Measurements from ENCODE around the gene AHRR.

Gene AHRR

GRCh38 chr5:463301-463700 is 141.8 kb downstream of the AHRR start:
- Histone ChIP-seq H3K4me1 (ENCODE audit: control insufficient read depth, insufficient read depth, low read length, poor library complexity, severe bottlenecking) (peaks cover 3% of the 10 kb centered on the region), H3K9me3 (ENCODE audit: control insufficient read depth, low read length) (no peaks in the 10 kb centered on the region), H3K27ac (ENCODE audit: low read depth, low read length, severe bottlenecking) (no peak overlapping the region), H3K36me3 (ENCODE audit: control insufficient read depth, insufficient read depth, low read length) (peaks cover 48% of the 10 kb centered on the region), H3K4me3 (ENCODE audit: extremely low read depth, insufficient read depth, low read length, poor library complexity, severe bottlenecking) (no peak overlapping the region)
- WGBS, 2 experiments (ENCODE audit: insufficient coverage in 2 of 2), result 82 to 94% methylated on average over 5 to 6 of the region's 7 CpGs

- 94 to 95% methylated on average over 12 to 17 of the region's 18 CpGs for WGBS, 2 experiments (ENCODE audit: insufficient coverage in 2 of 2)
- H3K9me3 ChIP-seq (ENCODE audit: control insufficient read depth, low read length), result no peaks in the 10 kb centered on the region
Measured at GRCh38 chr5:463952-464351, 142.4 kb downstream of the AHRR start.

GRCh38 chr5:464446-464842 is 142.9 kb downstream of the AHRR start:
- no peaks in the 10 kb centered on the region for H3K9me3 ChIP-seq (ENCODE audit: control insufficient read depth, low read length)
- WGBS, 2 experiments (ENCODE audit: insufficient coverage in 2 of 2), result 95 to 96% methylated on average over 19 of the region's 19 CpGs
- H3K4me3 ChIP-seq (ENCODE audit: extremely low read depth, insufficient read depth, low read length, poor library complexity, severe bottlenecking), result no peak overlapping the region
- H3K27ac ChIP-seq (ENCODE audit: low read depth, low read length, severe bottlenecking), result no peak overlapping the region
- H3K36me3 ChIP-seq (ENCODE audit: control insufficient read depth, insufficient read depth, low read length), result peaks cover 40% of the 10 kb centered on the region
- peaks cover 3% of the 10 kb centered on the region for H3K4me1 ChIP-seq (ENCODE audit: control insufficient read depth, insufficient read depth, low read length, poor library complexity, severe bottlenecking)

More at GRCh38 chr5:463952-464351, 142.4 kb downstream of the AHRR start:
- H3K36me3 ChIP-seq (ENCODE audit: control insufficient read depth, insufficient read depth, low read length), result peaks cover 42% of the 10 kb centered on the region
- no peak overlapping the region for H3K27ac ChIP-seq (ENCODE audit: low read depth, low read length, severe bottlenecking)
- H3K4me3 ChIP-seq (ENCODE audit: extremely low read depth, insufficient read depth, low read length, poor library complexity, severe bottlenecking), result no peak overlapping the region
- H3K4me1 ChIP-seq (ENCODE audit: control insufficient read depth, insufficient read depth, low read length, poor library complexity, severe bottlenecking), result peaks cover 3% of the 10 kb centered on the region

- Histone ChIP-seq H3K4me1 (ENCODE audit: control insufficient read depth, insufficient read depth, low read length, poor library complexity, severe bottlenecking) (peaks cover 3% of the 10 kb centered on the region), H3K9me3 (ENCODE audit: control insufficient read depth, low read length) (no peaks in the 10 kb centered on the region), H3K36me3 (ENCODE audit: control insufficient read depth, insufficient read depth, low read length) (peaks cover 34% of the 10 kb centered on the region), H3K4me3 (ENCODE audit: extremely low read depth, insufficient read depth, low read length, poor library complexity, severe bottlenecking) (no peak overlapping the region), H3K27ac (ENCODE audit: low read depth, low read length, severe bottlenecking) (no peak overlapping the region)
- 93 to 96% methylated on average over 61 to 63 of the region's 63 CpGs for WGBS, 2 experiments (ENCODE audit: insufficient coverage in 2 of 2)
Measured at GRCh38 chr5:464843-465590, 143.5 kb downstream of the AHRR start.

- no peak overlapping the region for H3K27ac ChIP-seq (ENCODE audit: low read depth, low read length, severe bottlenecking)
- peaks cover 3% of the 10 kb centered on the region for H3K4me1 ChIP-seq (ENCODE audit: control insufficient read depth, insufficient read depth, low read length, poor library complexity, severe bottlenecking)
- H3K9me3 ChIP-seq (ENCODE audit: control insufficient read depth, low read length), result no peaks in the 10 kb centered on the region
- 94 to 95% methylated on average over 21 to 27 of the region's 29 CpGs for WGBS, 2 experiments (ENCODE audit: insufficient coverage in 2 of 2)
- H3K36me3 ChIP-seq (ENCODE audit: control insufficient read depth, insufficient read depth, low read length), result peaks cover 30% of the 10 kb centered on the region
- no peak overlapping the region for H3K4me3 ChIP-seq (ENCODE audit: extremely low read depth, insufficient read depth, low read length, poor library complexity, severe bottlenecking)
Measured at GRCh38 chr5:465591-466403, 144.3 kb downstream of the AHRR start.

GRCh38 chr5:466661-467310 is 145.3 kb downstream of the AHRR start:
- Histone ChIP-seq H3K4me3 (ENCODE audit: extremely low read depth, insufficient read depth, low read length, poor library complexity, severe bottlenecking) (no peak overlapping the region), H3K36me3 (ENCODE audit: control insufficient read depth, insufficient read depth, low read length) (peaks cover 28% of the 10 kb centered on the region), H3K27ac (ENCODE audit: low read depth, low read length, severe bottlenecking) (no peak overlapping the region), H3K4me1 (ENCODE audit: control insufficient read depth, insufficient read depth, low read length, poor library complexity, severe bottlenecking) (peaks cover 1% of the 10 kb centered on the region), H3K9me3 (ENCODE audit: control insufficient read depth, low read length) (no peaks in the 10 kb centered on the region)
- WGBS, 2 experiments (ENCODE audit: insufficient coverage in 2 of 2), result 94 to 95% methylated on average over 25 to 26 of the region's 30 CpGs

GRCh38 chr5:468401-468800 is 146.9 kb downstream of the AHRR start:
- 76% methylated on average over 2 of the region's 6 CpGs; no CpG with 5 or more reads in 1 of the 2 experiments for WGBS, 2 experiments (ENCODE audit: insufficient coverage in 2 of 2)
- no peak overlapping the region for H3K4me3 ChIP-seq (ENCODE audit: extremely low read depth, insufficient read depth, low read length, poor library complexity, severe bottlenecking)
- no peak overlapping the region for H3K27ac ChIP-seq (ENCODE audit: low read depth, low read length, severe bottlenecking)
- peaks cover 12% of the 10 kb centered on the region for H3K36me3 ChIP-seq (ENCODE audit: control insufficient read depth, insufficient read depth, low read length)
- no peaks in the 10 kb centered on the region for H3K9me3 ChIP-seq (ENCODE audit: control insufficient read depth, low read length)
- H3K4me1 ChIP-seq (ENCODE audit: control insufficient read depth, insufficient read depth, low read length, poor library complexity, severe bottlenecking), result peaks cover 7% of the 10 kb centered on the region

- H3K4me1 ChIP-seq (ENCODE audit: control insufficient read depth, insufficient read depth, low read length, poor library complexity, severe bottlenecking), result peaks cover 10% of the 10 kb centered on the region
- H3K27ac ChIP-seq (ENCODE audit: low read depth, low read length, severe bottlenecking), result no peak overlapping the region
- no peak overlapping the region for H3K4me3 ChIP-seq (ENCODE audit: extremely low read depth, insufficient read depth, low read length, poor library complexity, severe bottlenecking)
- peaks cover 12% of the 10 kb centered on the region for H3K36me3 ChIP-seq (ENCODE audit: control insufficient read depth, insufficient read depth, low read length)
- WGBS, 2 experiments (ENCODE audit: insufficient coverage in 2 of 2), result 94 to 97% methylated on average over 13 to 18 of the region's 19 CpGs
- no peaks in the 10 kb centered on the region for H3K9me3 ChIP-seq (ENCODE audit: control insufficient read depth, low read length)
Measured at GRCh38 chr5:469752-470483, 148.4 kb downstream of the AHRR start.

GRCh38 chr5:470961-471749 is 149.6 kb downstream of the AHRR start:
- no peak overlapping the region for H3K27ac ChIP-seq (ENCODE audit: low read depth, low read length, severe bottlenecking)
- WGBS, 2 experiments (ENCODE audit: insufficient coverage in 2 of 2), result 94 to 97% methylated on average over 31 of the region's 31 CpGs
- H3K4me3 ChIP-seq (ENCODE audit: extremely low read depth, insufficient read depth, low read length, poor library complexity, severe bottlenecking), result no peak overlapping the region
- peaks cover 13% of the 10 kb centered on the region for H3K4me1 ChIP-seq (ENCODE audit: control insufficient read depth, insufficient read depth, low read length, poor library complexity, severe bottlenecking)
- H3K36me3 ChIP-seq (ENCODE audit: control insufficient read depth, insufficient read depth, low read length), result peaks cover 9% of the 10 kb centered on the region
- H3K9me3 ChIP-seq (ENCODE audit: control insufficient read depth, low read length), result no peaks in the 10 kb centered on the region

GRCh38 chr5:471750-472058 is 150.2 kb downstream of the AHRR start:
- Histone ChIP-seq H3K4me1 (ENCODE audit: control insufficient read depth, insufficient read depth, low read length, poor library complexity, severe bottlenecking) (peaks cover 13% of the 10 kb centered on the region), H3K9me3 (ENCODE audit: control insufficient read depth, low read length) (no peaks in the 10 kb centered on the region), H3K36me3 (ENCODE audit: control insufficient read depth, insufficient read depth, low read length) (peaks cover 7% of the 10 kb centered on the region), H3K27ac (ENCODE audit: low read depth, low read length, severe bottlenecking) (no peak overlapping the region), H3K4me3 (ENCODE audit: extremely low read depth, insufficient read depth, low read length, poor library complexity, severe bottlenecking) (peak overlapping the region; percentile 48)
- WGBS, 2 experiments (ENCODE audit: insufficient coverage in 2 of 2), result 91 to 94% methylated on average over 5 to 6 of the region's 6 CpGs
